GM12878 (cell line): ENCODE measurements around the gene AP2S1. TPM values are rescaled to one million over a fixed set of nuclear protein-coding genes. Genes with fewer than 3 reads are reported as not detected.

Experiments
- ATAC-seq: fragments of 200-7000 bp; cut with Tn5 transposase; 3 replicates; pipeline ENCODE4 v1.9.1; 2020; ENCODE audit warnings: mild to moderate bottlenecking, moderate library complexity
- BruUV-seq: library from RNA; stranded (reverse); fragments of 400-500 nt; replicated peaks from 2 replicates; lab custom pipeline; 2021; lab: Mats Ljungman, UMichigan
- CTCF ChIA-PET: fragments of 300-600 bp; sonication (Branson Sonifier 250); formaldehyde crosslinking; extraction: SDS; loops from one replicate; lab custom pipeline; 2021; ENCODE audit warnings: inconsistent platforms; lab: Yijun Ruan, JAX
- POLR2A ChIA-PET: fragments of 350-600 bp; formaldehyde crosslinking; extraction: SDS; loops from one replicate; lab custom pipeline; 2021; ENCODE audit warnings: inconsistent platforms; lab: Charles Lee
- RAD21 ChIA-PET: fragments of 300-600 bp; sonication (Branson Sonifier 250); formaldehyde crosslinking; loops from one replicate; lab custom pipeline; 2023; ENCODE audit warnings: antibody characterized with exemption; ENCODE audit not compliant: unreplicated experiment; lab: Charles Lee
- SMC1A ChIA-PET: fragments of 300-600 bp; sonication (Branson Sonifier 250); formaldehyde crosslinking; loops from one replicate; lab custom pipeline; 2023; ENCODE audit not compliant: unreplicated experiment, uncharacterized antibody; lab: Charles Lee
- DNase-seq: peaks from one replicate; pipeline ENCODE4 v3.0.0-alpha.2; 2011; ENCODE audit warnings: low read depth, low spot score
- FAIRE-seq: peaks from 3 replicates; lab custom pipeline; 2011; peaks lifted over from hg19 to GRCh38; lab: Jason Lieb, UNC
- H2AFZ ChIP-seq: 2 replicates; pipeline ENCODE4 v1.6.0; 2011; ENCODE audit warnings: low read depth, low read length, control low read depth; ENCODE audit not compliant: control insufficient read depth
- H3K27ac ChIP-seq: 2 replicates; pipeline ENCODE4 v1.5.1; 2011; ENCODE audit warnings: control low read depth; ENCODE audit not compliant: control insufficient read depth, insufficient read depth
- H3K27me3 ChIP-seq, 2 experiments: replicated peaks in 1 of 2; 2 replicates each; pipeline versions ENCODE4 v1.6.0 to v1.6.1; 2011; ENCODE audit warnings: low read length in 1 of 2; ENCODE audit not compliant: control insufficient read depth in 2 of 2, insufficient read depth in 2 of 2
- H3K36me3 ChIP-seq, 2 experiments: 2 replicates each; pipeline ENCODE4 v1.5.1; 2011; ENCODE audit warnings: low read length in 1 of 2; ENCODE audit not compliant: control insufficient read depth in 2 of 2, insufficient read depth in 2 of 2
- H3K4me1 ChIP-seq: 2 replicates; pipeline ENCODE4 v1.6.1; 2011; ENCODE audit warnings: mild to moderate bottlenecking, low read length, moderate library complexity, mixed read lengths; ENCODE audit not compliant: control insufficient read depth, insufficient read depth
- H3K4me2 ChIP-seq: 2 replicates; pipeline ENCODE4 v1.6.0; 2011; ENCODE audit warnings: control low read depth; ENCODE audit not compliant: control insufficient read depth, insufficient read depth
- H3K4me3 ChIP-seq: fragments of 200-600 bp; sonication (generic); 2 replicates; pipeline ENCODE4 v1.5.1; 2016
- H3K79me2 ChIP-seq: 2 replicates; pipeline ENCODE4 v1.6.0; 2011; ENCODE audit warnings: low read length; ENCODE audit not compliant: control insufficient read depth, insufficient read depth
- H3K9ac ChIP-seq: 2 replicates; pipeline ENCODE4 v1.8.0; 2011; ENCODE audit warnings: low read length, control low read depth, mixed read lengths; ENCODE audit not compliant: control insufficient read depth, insufficient read depth
- H3K9me3 ChIP-seq: replicated peaks from 3 replicates; pipeline ENCODE4 v1.5.1; 2011; ENCODE audit warnings: mild to moderate bottlenecking, low read length; ENCODE audit not compliant: control insufficient read depth, insufficient read depth
- H4K20me1 ChIP-seq: 2 replicates; pipeline ENCODE4 v1.6.0; 2011; ENCODE audit not compliant: control insufficient read depth, insufficient read depth
- BACH1 ChIP-seq: fragments of 450-650 bp; IDR thresholded peaks from 2 replicates; pipeline ENCODE4 v1.6.1; 2017; ENCODE audit warnings: mild to moderate bottlenecking, borderline replicate concordance
- BRCA1 ChIP-seq: IDR thresholded peaks from 2 replicates; pipeline ENCODE4 v1.6.1; 2011; ENCODE audit warnings: low read depth, low read length, improper control_type of control experiment
- HDAC2 ChIP-seq: fragments of 200-600 bp; sonication (generic); IDR thresholded peaks from 2 replicates; pipeline ENCODE4 v1.6.1; 2017
- KAT2A ChIP-seq: conservative IDR thresholded peaks from 2 replicates; pipeline ENCODE4 v1.6.1; 2011; ENCODE audit warnings: low read depth, low read length; ENCODE audit not compliant: control insufficient read depth
- POU2F2 ChIP-seq: IDR thresholded peaks from 3 replicates; pipeline ENCODE4 v1.6.1; 2011; ENCODE audit warnings: low read depth, mild to moderate bottlenecking, low read length, borderline replicate concordance
- TCF12 ChIP-seq: IDR thresholded peaks from 2 replicates; pipeline ENCODE4 v1.6.1; 2011; ENCODE audit warnings: low read depth, mild to moderate bottlenecking, low read length
- ZBED1 ChIP-seq: IDR thresholded peaks from 2 replicates; pipeline ENCODE4 v1.6.1; 2016; ENCODE audit warnings: borderline replicate concordance
- WGBS: methylation state at CpG from one replicate; pipeline ENCODE4 v1.1.6; 2016; ENCODE audit warnings: low lambda C conversion rate; ENCODE audit not compliant: insufficient replicate concordance, insufficient coverage; ENCODE audit errors: missing lambda C conversion rate; 5-methylcytosine and 5-hydroxymethylcytosine counted together
- in situ Hi-C: fragments of 300-500 bp; cut with MboI; formaldehyde crosslinking; loops from 9 replicates; pipeline ENCODE4 v1.14.3; 2018; ENCODE audit warnings: mixed read lengths
- intact Hi-C: fragments of 100-400 bp; cut with micrococcal nuclease; formaldehyde crosslinking; loops from one replicate; pipeline ENCODE4 v1.14.2; 2022; ENCODE audit not compliant: unreplicated experiment
- polyA plus RNA-seq, 11 experiments: library from polyadenylated mRNA; depleted of rRNA in 4 of 11; unstranded in 6 of 11; stranded (reverse) in 5 of 11; fragments of >200 nt; fragmentation: Nextera tagmentation in 4 of 11; fragmentation: Illumina TruSeq in 1 of 11; extraction: Ambion mirVana in 4 of 11; extraction: Trizol in 1 of 11; gene quantifications; 1 replicate in 1 of 11; 2 replicates in 10 of 11; pipeline versions ENCODE4 v1.2.1 to v1.2.3, GENCODE V29; 2011 to 2016; ENCODE audit warnings: inconsistent platforms in 2 of 11, missing spikeins in 2 of 11, low read depth in 1 of 11
- total RNA-seq, 4 experiments: library from RNA; depleted of rRNA in 3 of 4; stranded (reverse); fragments of >200 nt in 3 of 4; fragmentation: Illumina TruSeq in 1 of 4; extraction: Trizol in 1 of 4; gene quantifications; 2 replicates each; pipeline versions ENCODE4 v1.2.1 to v1.2.3, GENCODE V29; 2013 to 2021
- TF ChIP-seq, protein P1 (sequence below): IDR thresholded peaks from 2 replicates; pipeline ENCODE4 v1.6.1; 2012; ENCODE audit warnings: improper control_type of control experiment, low read depth, low read length; ENCODE audit not compliant: insufficient replicate concordance

AP2S1 gene
- total and polyA plus RNA-seq, 10 of the 15 experiments (the other 5 are each of a cell fraction or from before 2014, with no cell fraction given), result 10.8 to 239 (median 104) TPM

DNA sequence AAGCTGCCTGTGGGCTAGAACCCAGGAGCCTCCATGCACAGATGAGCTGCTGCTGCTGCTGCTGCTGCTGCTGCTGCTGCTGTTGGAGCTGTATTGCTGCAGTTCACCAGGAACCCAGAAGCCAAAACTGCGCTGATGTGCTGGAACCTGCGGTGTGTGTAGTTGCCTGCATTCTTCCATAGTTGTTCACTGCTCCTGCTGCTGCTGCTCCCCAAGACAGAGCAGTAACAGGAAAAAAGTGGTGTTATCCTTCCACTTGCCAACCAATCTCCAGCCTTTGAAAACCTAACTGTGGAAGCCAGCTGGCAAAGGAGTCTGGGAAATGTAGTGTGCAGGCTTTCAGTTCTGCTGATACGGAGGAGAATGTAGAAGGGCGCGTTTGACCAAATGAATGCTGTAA, 48.1 kb upstream of the AP2S1 start:
- H3K79me2 ChIP-seq, result peaks cover 21% of the 10 kb centered on the region
- 0 out of 2 replicates have a peak, but pooled peaks cover 7% of the 10 kb centered on the region for H4K20me1 ChIP-seq
- ChIA-PET RAD21 (no interaction called here), POLR2A (interaction anchor here (0.5 to 0.6 kb wide), 2 partner anchors 27 to 187 kb away, joined by 4 read pairs; no protein-coding TSS in a partner anchor), SMC1A (interaction anchor here (0.9 to 1.0 kb wide), 2 partner anchors 10 to 145 kb away, joined by 3 to 4 read pairs; no protein-coding TSS in a partner anchor), CTCF (no interaction called here)
- no peaks in the 10 kb centered on the region for H3K27me3 ChIP-seq
- no peaks in the 10 kb centered on the region for H3K36me3 ChIP-seq
- BruUV-seq, result no TSS peak
- TF ChIP-seq ZBED1, result no peak
- TF ChIP-seq BRCA1, result no peak
- no peak for TF ChIP-seq TCF12
- TF ChIP-seq HDAC2, result no peak
- no peak for TF ChIP-seq BACH1
- no peak overlapping the region for H3K4me3 ChIP-seq
- H3K4me2 ChIP-seq, result no peak overlapping the region
- H2AFZ ChIP-seq, result no peak overlapping the region
- no peak overlapping the region for H3K27ac ChIP-seq
- in situ Hi-C loops (no loop called here), intact Hi-C loops (no loop called here)
- H3K4me1 ChIP-seq, result no peaks in the 10 kb centered on the region; the same call in 1 of the 2 replicates
- DNase-seq (no peak), ATAC-seq (no peak), FAIRE-seq (no peak)
- H3K9me3 ChIP-seq, result no peaks in the 10 kb centered on the region
- no peak overlapping the region for H3K9ac ChIP-seq
- 100% methylated on average over 5 of the region's 5 CpGs for WGBS

GRCh38 chr19:46896076-46896794, 45.6 kb upstream of the AP2S1 start:
- WGBS, result 80% methylated on average over 10 of the region's 10 CpGs
- ChIA-PET SMC1A (interaction anchor here (1.7 kb wide), 1 partner anchor 11 kb away, joined by 7 read pairs; no protein-coding TSS in a partner anchor), CTCF (interaction anchor here (0.6 to 1.1 kb wide), 3 partner anchors 39 to 56 kb away, joined by 3 read pairs; no protein-coding TSS in a partner anchor), POLR2A (interaction anchor here (0.5 kb wide), 1 partner anchor 14 kb away, joined by 4 read pairs; no protein-coding TSS in a partner anchor), RAD21 (no interaction called here)
- Histone ChIP-seq H3K27ac (no peak overlapping the region), H3K79me2 (peaks cover 26% of the 10 kb centered on the region), H3K9me3 (no peaks in the 10 kb centered on the region), H3K4me2 (no peak overlapping the region), H3K36me3 (no peaks in the 10 kb centered on the region), H3K9ac (no peak overlapping the region), H4K20me1 (peaks cover 7% of the 10 kb centered on the region; the same call in 1 of the 2 replicates), H3K4me1 (peaks cover 14% of the 10 kb centered on the region), H3K4me3 (no peak overlapping the region), H2AFZ (no peak overlapping the region), H3K27me3 (no peaks in the 10 kb centered on the region)
- no TSS peak for BruUV-seq
- ATAC-seq, result no peak
- in situ Hi-C loops (no loop called here), intact Hi-C loops (no loop called here)
- DNase-seq, result no peak
- no peak for FAIRE-seq
- TF ChIP-seq KAT2A, result no peak
- TF ChIP-seq, protein P1, sequence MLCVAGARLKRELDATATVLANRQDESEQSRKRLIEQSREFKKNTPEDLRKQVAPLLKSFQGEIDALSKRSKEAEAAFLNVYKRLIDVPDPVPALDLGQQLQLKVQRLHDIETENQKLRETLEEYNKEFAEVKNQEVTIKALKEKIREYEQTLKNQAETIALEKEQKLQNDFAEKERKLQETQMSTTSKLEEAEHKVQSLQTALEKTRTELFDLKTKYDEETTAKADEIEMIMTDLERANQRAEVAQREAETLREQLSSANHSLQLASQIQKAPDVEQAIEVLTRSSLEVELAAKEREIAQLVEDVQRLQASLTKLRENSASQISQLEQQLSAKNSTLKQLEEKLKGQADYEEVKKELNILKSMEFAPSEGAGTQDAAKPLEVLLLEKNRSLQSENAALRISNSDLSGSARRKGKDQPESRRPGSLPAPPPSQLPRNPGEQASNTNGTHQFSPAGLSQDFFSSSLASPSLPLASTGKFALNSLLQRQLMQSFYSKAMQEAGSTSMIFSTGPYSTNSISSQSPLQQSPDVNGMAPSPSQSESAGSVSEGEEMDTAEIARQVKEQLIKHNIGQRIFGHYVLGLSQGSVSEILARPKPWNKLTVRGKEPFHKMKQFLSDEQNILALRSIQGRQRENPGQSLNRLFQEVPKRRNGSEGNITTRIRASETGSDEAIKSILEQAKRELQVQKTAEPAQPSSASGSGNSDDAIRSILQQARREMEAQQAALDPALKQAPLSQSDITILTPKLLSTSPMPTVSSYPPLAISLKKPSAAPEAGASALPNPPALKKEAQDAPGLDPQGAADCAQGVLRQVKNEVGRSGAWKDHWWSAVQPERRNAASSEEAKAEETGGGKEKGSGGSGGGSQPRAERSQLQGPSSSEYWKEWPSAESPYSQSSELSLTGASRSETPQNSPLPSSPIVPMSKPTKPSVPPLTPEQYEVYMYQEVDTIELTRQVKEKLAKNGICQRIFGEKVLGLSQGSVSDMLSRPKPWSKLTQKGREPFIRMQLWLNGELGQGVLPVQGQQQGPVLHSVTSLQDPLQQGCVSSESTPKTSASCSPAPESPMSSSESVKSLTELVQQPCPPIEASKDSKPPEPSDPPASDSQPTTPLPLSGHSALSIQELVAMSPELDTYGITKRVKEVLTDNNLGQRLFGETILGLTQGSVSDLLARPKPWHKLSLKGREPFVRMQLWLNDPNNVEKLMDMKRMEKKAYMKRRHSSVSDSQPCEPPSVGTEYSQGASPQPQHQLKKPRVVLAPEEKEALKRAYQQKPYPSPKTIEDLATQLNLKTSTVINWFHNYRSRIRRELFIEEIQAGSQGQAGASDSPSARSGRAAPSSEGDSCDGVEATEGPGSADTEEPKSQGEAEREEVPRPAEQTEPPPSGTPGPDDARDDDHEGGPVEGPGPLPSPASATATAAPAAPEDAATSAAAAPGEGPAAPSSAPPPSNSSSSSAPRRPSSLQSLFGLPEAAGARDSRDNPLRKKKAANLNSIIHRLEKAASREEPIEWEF, result no peak
- no peak for TF ChIP-seq HDAC2
- TF ChIP-seq POU2F2, result no peak
